Measurements from ENCODE around the gene SEC14L5.

GRCh38 chr16:5003828-5004227 lies 45.7 kb downstream of the SEC14L5 start:
- no peak for TF ChIP-seq POLR2A (IDR thresholded peaks at IDR 0.05)
- TF ChIP-seq CTCF (IDR thresholded peaks at IDR 0.05), result no peak
- TF ChIP-seq POLR2AphosphoS5 (IDR thresholded peaks at IDR 0.05), result no peak
- no peak for TF ChIP-seq EP300 (IDR thresholded peaks at IDR 0.05)
